Panc1 (cell line): ENCODE results near the gene USO1.

Experiments
- POLR2AphosphoS5 ChIP-seq: IDR thresholded peaks from 2 replicates; pipeline ENCODE4 v1.6.1; 2012; ENCODE audit warnings: mild to moderate bottlenecking, low read depth, low read length, moderate library complexity
- SIN3A ChIP-seq: IDR thresholded peaks from 2 replicates; pipeline ENCODE4 v1.6.1; 2012; ENCODE audit warnings: low read depth, mild to moderate bottlenecking, low read length, moderate library complexity, borderline replicate concordance; ENCODE audit not compliant: insufficient read depth
- TCF7L2 ChIP-seq: IDR thresholded peaks from 2 replicates; pipeline ENCODE4 v1.6.1; 2011; ENCODE audit warnings: mild to moderate bottlenecking, low read depth, low read length, inconsistent platforms
- TF ChIP-seq, protein P1 (sequence below): fragments of 450-650 bp; IDR thresholded peaks from 2 replicates; pipeline ENCODE4 v1.5.1; 2017; ENCODE audit warnings: mild to moderate bottlenecking
- TF ChIP-seq, protein P2 (sequence below), 2 experiments: IDR thresholded peaks; 2 replicates each; pipeline ENCODE4 v1.6.1; 2011 to 2012; ENCODE audit warnings: low read depth in 2 of 2, control low read depth in 1 of 2, low read length in 1 of 2, mild to moderate bottlenecking in 1 of 2, moderate library complexity in 1 of 2; ENCODE audit not compliant: insufficient read depth in 1 of 2

DNA sequence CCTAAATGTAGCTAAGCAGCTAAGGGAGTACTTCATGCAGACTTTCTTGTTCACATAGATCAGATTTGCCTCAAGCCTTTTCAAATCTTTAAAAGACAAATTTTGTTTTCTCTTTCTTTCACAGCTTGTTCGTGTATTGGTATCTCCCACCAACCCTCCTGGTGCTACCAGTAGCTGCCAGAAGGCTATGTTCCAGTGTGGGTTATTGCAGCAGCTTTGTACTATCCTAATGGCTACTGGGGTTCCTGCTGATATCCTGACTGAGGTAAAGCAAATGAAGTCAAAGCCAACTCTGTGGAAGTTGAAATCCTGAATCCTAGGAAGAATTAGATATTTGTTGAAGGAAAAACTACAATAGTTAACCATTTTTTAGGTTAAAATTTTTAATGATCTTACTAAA, 62.6 kb downstream of the USO1 start:
- TF ChIP-seq POLR2AphosphoS5 (no peak), TCF7L2 (no peak), SIN3A (no peak)
- TF ChIP-seq, protein P1, sequence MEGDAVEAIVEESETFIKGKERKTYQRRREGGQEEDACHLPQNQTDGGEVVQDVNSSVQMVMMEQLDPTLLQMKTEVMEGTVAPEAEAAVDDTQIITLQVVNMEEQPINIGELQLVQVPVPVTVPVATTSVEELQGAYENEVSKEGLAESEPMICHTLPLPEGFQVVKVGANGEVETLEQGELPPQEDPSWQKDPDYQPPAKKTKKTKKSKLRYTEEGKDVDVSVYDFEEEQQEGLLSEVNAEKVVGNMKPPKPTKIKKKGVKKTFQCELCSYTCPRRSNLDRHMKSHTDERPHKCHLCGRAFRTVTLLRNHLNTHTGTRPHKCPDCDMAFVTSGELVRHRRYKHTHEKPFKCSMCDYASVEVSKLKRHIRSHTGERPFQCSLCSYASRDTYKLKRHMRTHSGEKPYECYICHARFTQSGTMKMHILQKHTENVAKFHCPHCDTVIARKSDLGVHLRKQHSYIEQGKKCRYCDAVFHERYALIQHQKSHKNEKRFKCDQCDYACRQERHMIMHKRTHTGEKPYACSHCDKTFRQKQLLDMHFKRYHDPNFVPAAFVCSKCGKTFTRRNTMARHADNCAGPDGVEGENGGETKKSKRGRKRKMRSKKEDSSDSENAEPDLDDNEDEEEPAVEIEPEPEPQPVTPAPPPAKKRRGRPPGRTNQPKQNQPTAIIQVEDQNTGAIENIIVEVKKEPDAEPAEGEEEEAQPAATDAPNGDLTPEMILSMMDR, result no peak
- TF ChIP-seq, protein P2, sequence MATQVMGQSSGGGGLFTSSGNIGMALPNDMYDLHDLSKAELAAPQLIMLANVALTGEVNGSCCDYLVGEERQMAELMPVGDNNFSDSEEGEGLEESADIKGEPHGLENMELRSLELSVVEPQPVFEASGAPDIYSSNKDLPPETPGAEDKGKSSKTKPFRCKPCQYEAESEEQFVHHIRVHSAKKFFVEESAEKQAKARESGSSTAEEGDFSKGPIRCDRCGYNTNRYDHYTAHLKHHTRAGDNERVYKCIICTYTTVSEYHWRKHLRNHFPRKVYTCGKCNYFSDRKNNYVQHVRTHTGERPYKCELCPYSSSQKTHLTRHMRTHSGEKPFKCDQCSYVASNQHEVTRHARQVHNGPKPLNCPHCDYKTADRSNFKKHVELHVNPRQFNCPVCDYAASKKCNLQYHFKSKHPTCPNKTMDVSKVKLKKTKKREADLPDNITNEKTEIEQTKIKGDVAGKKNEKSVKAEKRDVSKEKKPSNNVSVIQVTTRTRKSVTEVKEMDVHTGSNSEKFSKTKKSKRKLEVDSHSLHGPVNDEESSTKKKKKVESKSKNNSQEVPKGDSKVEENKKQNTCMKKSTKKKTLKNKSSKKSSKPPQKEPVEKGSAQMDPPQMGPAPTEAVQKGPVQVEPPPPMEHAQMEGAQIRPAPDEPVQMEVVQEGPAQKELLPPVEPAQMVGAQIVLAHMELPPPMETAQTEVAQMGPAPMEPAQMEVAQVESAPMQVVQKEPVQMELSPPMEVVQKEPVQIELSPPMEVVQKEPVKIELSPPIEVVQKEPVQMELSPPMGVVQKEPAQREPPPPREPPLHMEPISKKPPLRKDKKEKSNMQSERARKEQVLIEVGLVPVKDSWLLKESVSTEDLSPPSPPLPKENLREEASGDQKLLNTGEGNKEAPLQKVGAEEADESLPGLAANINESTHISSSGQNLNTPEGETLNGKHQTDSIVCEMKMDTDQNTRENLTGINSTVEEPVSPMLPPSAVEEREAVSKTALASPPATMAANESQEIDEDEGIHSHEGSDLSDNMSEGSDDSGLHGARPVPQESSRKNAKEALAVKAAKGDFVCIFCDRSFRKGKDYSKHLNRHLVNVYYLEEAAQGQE (IDR thresholded peaks at IDR 0.05; ENCODE audit: insufficient read depth in 1 of 2, low read depth in 2 of 2, low read length in 1 of 2), result no peak
